Measurements from ENCODE around the gene RPL22. TPM values are rescaled to one million over a fixed set of nuclear protein-coding genes. Genes with fewer than 3 reads are reported as not detected.

The RPL22 gene
- total RNA-seq, 1 experiment from 2014 or later, result 309 TPM

DNA sequence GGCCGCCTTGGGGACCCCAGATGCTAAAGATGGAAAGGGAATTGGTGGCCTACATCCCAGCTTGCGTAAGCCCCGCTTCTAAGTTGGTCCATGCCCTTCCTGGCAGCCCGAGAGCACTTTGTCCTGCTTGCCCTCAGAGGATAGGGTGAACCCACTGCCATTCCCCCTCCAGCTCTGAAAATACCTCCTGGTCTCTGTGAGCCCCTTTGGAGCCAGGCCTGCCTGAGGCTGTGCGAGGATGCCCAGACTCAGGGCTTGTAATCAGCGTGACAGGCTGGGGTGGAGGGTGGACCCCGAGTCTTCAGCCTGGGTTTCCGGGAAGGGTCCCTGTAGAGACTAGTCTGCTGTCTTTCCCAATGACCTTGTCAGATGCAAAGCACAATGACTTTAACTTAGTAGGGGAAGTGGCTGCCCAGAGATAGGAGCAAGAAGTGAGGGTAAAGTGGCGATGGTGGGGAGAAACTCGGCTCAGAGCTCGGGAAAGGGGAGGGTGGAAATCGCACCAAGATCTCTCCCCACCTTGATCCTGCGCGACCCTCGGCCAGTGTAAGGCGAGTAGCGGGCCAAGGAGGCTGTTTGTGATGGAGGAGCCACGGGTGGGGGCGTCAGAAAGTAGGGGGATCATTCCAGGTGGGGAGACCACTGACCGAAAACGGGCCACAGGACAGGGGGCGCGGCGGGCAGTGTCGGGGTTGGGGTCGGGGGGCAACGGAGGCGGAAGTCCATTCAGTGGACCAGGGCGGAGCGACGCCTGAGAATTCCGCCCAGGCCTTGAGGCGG lies 41.9 kb upstream of the RPL22 start:
- ATAC-seq, result no peak
- Histone ChIP-seq H3K27ac (ENCODE audit: low read length) (no peak overlapping the region), H3K9me3 (ENCODE audit: control insufficient read depth, insufficient read depth, low read depth, low read length) (no peaks in the 10 kb centered on the region), H3K4me3 (ENCODE audit: low read depth in 2 of 2, low read length in 2 of 2) (peak overlapping the region in 1 of 2 experiments; percentile 45; a peak in 2 of 4 replicates), H3K36me3 (ENCODE audit: control insufficient read depth, insufficient read depth, low read length) (no peaks in the 10 kb centered on the region), H3K4me1 (ENCODE audit: control insufficient read depth, insufficient read depth, low read length) (peaks cover 3% of the 10 kb centered on the region), H3K27me3 (ENCODE audit: control insufficient read depth, insufficient read depth, low read length) (no peaks in the 10 kb centered on the region; the same call in 1 of the 2 replicates)
- CTCF ChIA-PET, result interaction anchor here (0.6 to 0.7 kb wide), 2 partner anchors 162 to 207 kb away, joined by 3 read pairs; no protein-coding TSS in a partner anchor
- TF ChIP-seq, protein P1, sequence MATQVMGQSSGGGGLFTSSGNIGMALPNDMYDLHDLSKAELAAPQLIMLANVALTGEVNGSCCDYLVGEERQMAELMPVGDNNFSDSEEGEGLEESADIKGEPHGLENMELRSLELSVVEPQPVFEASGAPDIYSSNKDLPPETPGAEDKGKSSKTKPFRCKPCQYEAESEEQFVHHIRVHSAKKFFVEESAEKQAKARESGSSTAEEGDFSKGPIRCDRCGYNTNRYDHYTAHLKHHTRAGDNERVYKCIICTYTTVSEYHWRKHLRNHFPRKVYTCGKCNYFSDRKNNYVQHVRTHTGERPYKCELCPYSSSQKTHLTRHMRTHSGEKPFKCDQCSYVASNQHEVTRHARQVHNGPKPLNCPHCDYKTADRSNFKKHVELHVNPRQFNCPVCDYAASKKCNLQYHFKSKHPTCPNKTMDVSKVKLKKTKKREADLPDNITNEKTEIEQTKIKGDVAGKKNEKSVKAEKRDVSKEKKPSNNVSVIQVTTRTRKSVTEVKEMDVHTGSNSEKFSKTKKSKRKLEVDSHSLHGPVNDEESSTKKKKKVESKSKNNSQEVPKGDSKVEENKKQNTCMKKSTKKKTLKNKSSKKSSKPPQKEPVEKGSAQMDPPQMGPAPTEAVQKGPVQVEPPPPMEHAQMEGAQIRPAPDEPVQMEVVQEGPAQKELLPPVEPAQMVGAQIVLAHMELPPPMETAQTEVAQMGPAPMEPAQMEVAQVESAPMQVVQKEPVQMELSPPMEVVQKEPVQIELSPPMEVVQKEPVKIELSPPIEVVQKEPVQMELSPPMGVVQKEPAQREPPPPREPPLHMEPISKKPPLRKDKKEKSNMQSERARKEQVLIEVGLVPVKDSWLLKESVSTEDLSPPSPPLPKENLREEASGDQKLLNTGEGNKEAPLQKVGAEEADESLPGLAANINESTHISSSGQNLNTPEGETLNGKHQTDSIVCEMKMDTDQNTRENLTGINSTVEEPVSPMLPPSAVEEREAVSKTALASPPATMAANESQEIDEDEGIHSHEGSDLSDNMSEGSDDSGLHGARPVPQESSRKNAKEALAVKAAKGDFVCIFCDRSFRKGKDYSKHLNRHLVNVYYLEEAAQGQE (IDR thresholded peaks at IDR 0.05; ENCODE audit: insufficient read depth in 1 of 2, low read depth in 2 of 2, low read length in 1 of 2), result no peak
- TF ChIP-seq SIN3A (IDR thresholded peaks at IDR 0.05; ENCODE audit: borderline replicate concordance, insufficient read depth, low read depth, low read length) (no peak), POLR2AphosphoS5 (IDR thresholded peaks at IDR 0.05; ENCODE audit: low read depth, low read length) (no peak), CTCF (IDR thresholded peaks at IDR 0.05) (no peak), TCF7L2 (IDR thresholded peaks at IDR 0.05; ENCODE audit: low read depth, low read length) (no peak)
- intact Hi-C loops (cut with micrococcal nuclease; ENCODE audit: unreplicated experiment), result no loop called here
- no peak for DNase-seq (ENCODE audit: low read depth, low spot score)
- no TSS peak for BruUV-seq (replicated peaks)
- POLR2A ChIA-PET, result no interaction called here
- in situ Hi-C loops (cut with HindIII; ENCODE audit: low pct_unique_long_range_greater_than_20kb, low sequenced_read_pairs), result no loop called here

DNA sequence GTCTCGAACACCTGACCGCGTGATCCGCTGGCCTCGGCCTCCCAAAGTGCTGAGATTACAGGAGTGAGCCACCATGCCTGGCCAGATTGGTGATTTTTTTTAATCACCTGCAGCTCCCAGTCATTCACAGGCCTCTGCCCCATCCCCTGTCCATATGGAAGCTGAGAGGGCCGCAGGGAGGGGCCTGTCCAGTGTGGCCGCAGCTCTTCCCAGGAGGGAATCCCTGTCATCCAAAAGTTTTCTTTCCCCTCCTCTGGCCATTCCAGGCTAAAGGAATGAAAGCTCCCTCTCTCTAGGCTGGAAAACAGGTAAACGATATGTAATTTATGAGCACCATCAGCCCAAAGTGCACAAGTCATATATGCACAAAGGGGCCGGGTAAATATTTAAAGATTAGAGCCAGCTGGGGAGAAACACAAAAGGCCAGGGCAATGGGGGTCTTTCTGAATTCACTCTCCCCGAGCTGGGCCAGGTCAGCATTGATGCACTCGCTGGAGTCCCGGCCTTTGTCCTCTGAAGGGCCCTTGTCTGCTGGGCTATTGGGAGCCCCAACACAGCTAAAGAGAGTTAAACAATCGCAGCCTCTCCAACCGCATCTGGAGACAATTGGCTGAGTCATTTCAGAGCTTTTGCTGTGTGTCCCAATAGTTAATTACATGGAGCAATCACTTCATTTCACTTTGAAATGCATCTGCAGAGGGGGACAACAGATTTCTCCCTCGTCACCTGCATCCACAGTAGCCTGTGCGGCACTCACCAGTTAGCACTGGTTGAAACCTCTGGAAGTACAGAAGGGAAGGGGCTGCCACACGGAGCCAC lies 40.8 kb upstream of the RPL22 start:
- TF ChIP-seq CTCF (IDR thresholded peaks at IDR 0.05) (no peak), POLR2AphosphoS5 (IDR thresholded peaks at IDR 0.05; ENCODE audit: low read depth, low read length) (no peak), TCF7L2 (IDR thresholded peaks at IDR 0.05; ENCODE audit: low read depth, low read length) (no peak), SIN3A (IDR thresholded peaks at IDR 0.05; ENCODE audit: borderline replicate concordance, insufficient read depth, low read depth, low read length) (no peak)
- TF ChIP-seq, protein P1 (IDR thresholded peaks at IDR 0.05; ENCODE audit: insufficient read depth in 1 of 2, low read depth in 2 of 2, low read length in 1 of 2), result no peak
- in situ Hi-C loops (cut with HindIII; ENCODE audit: low pct_unique_long_range_greater_than_20kb, low sequenced_read_pairs), result no loop called here

More for the DNA sequence above, 40.8 kb upstream of the RPL22 start:
- intact Hi-C loops (cut with micrococcal nuclease; ENCODE audit: unreplicated experiment), result no loop called here
- no peaks in the 10 kb centered on the region; the same call in 1 of the 2 replicates for H3K27me3 ChIP-seq (ENCODE audit: control insufficient read depth, insufficient read depth, low read length)
- no peaks in the 10 kb centered on the region for H3K9me3 ChIP-seq (ENCODE audit: control insufficient read depth, insufficient read depth, low read depth, low read length)
- no peaks in the 10 kb centered on the region for H3K4me1 ChIP-seq (ENCODE audit: control insufficient read depth, insufficient read depth, low read length)
- H3K4me3 ChIP-seq (ENCODE audit: low read depth in 2 of 2, low read length in 2 of 2), result no peak overlapping the region
- DNase-seq (ENCODE audit: low read depth, low spot score) (no peak), ATAC-seq (no peak)
- no peaks in the 10 kb centered on the region; the same call in 1 of the 2 replicates for H3K36me3 ChIP-seq (ENCODE audit: control insufficient read depth, insufficient read depth, low read length)
- BruUV-seq (replicated peaks), result no TSS peak
- POLR2A ChIA-PET, result no interaction called here
- CTCF ChIA-PET, result interaction anchor here (0.6 kb wide), 1 partner anchor 163 kb away, joined by 11 read pairs; no protein-coding TSS in a partner anchor
- H3K27ac ChIP-seq (ENCODE audit: low read length), result no peak overlapping the region

Measured in Panc1 (cell line).